AG04449 (cell line): ENCODE measurements around the gene TMC4.
A peak's percentile ranks its signal among the peaks of the same experiment; 100 is the strongest.

Source experiments
- CTCF ChIA-PET: fragments of 350-600 bp; formaldehyde crosslinking; extraction: SDS; loops from one replicate; lab custom pipeline; 2021; ENCODE audit warnings: antibody characterized with exemption; lab: Yijun Ruan, JAX
- POLR2A ChIA-PET: fragments of 400-600, 350-600 bp; formaldehyde crosslinking; extraction: SDS; loops from one replicate; lab custom pipeline; 2020; ENCODE audit warnings: antibody characterized with exemption, inconsistent platforms; lab: Yijun Ruan, JAX
- DNase-seq: peaks from one replicate; pipeline ENCODE4 v3.0.0-alpha.2; 2010; ENCODE audit warnings: low read depth, low spot score
- H3K4me3 ChIP-seq: 2 replicates; pipeline ENCODE4 v1.5.1; 2011; ENCODE audit warnings: low read depth, mild to moderate bottlenecking, control low read depth, low read length
- CTCF ChIP-seq: IDR thresholded peaks from one replicate; pipeline ENCODE4 v1.5.1; 2011; ENCODE audit warnings: mild to moderate bottlenecking, moderate library complexity, low read length, control low read depth, inconsistent platforms; ENCODE audit not compliant: insufficient read depth; ENCODE audit errors: missing control alignments

TMC4 gene

GRCh38 chr19:54162241-54162805, 10.6 kb downstream of the TMC4 start:
- ChIA-PET CTCF (interaction anchor here (1.4 kb wide), 1 partner anchor 12 kb away, joined by 3 read pairs; no protein-coding TSS in a partner anchor), POLR2A (no interaction called here)
- TF ChIP-seq CTCF, result no peak
- DNase-seq, result no peak
- H3K4me3 ChIP-seq, result peak overlapping the region; percentile 59

- ChIA-PET POLR2A (interaction anchor here (0.7 kb wide), 1 partner anchor 150 kb away, joined by 4 read pairs; no protein-coding TSS in a partner anchor), CTCF (interaction anchor here (2.5 kb wide), 1 partner anchor 28 kb away, joined by 14 read pairs; the partner anchor contains the start of gene MBOAT7)
- TF ChIP-seq CTCF, result no peak
- no peak for DNase-seq
- H3K4me3 ChIP-seq, result peak overlapping the region; percentile 72
Measured at GRCh38 chr19:54160854-54161253, 12.1 kb downstream of the TMC4 start.

GRCh38 chr19:54160182-54160811, 12.7 kb downstream of the TMC4 start:
- TF ChIP-seq CTCF, result no peak
- ChIA-PET CTCF (interaction anchor here (1.1 to 2.5 kb wide), 4 partner anchors 8 to 74 kb away, joined by 3 to 14 read pairs (median 5); partner anchors contain the start of genes CNOT3 and MBOAT7), POLR2A (interaction anchor here (0.7 to 2.0 kb wide), 6 partner anchors 9 to 151 kb away, joined by 4 to 13 read pairs (median 4); partner anchors contain the start of genes CNOT3 and MBOAT7)
- no peak for DNase-seq
- peak overlapping the region; percentile 72 for H3K4me3 ChIP-seq

- CTCF ChIA-PET, result interaction anchor here (1.1 to 2.5 kb wide), 8 partner anchors 9 to 75 kb away, joined by 3 to 14 read pairs (median 5); partner anchors contain the start of genes CNOT3 and MBOAT7
Measured at GRCh38 chr19:54159352-54160181, 13.4 kb downstream of the TMC4 start, which contains the start of gene LENG1. Gene LENG1, minus strand, starts transcription at chr19:54159721. Its CDS starts 26 bp downstream, at chr19:54159695.

GRCh38 chr19:54158812-54159351, 14.1 kb downstream of the TMC4 start:
- no peak for DNase-seq
- POLR2A ChIA-PET, result interaction anchor here (0.7 to 2.0 kb wide), 7 partner anchors 8 to 51 kb away, joined by 3 to 13 read pairs (median 5); partner anchors contain the start of genes CNOT3 and MBOAT7
- peak overlapping the region; percentile 97 for H3K4me3 ChIP-seq
- CTCF ChIA-PET, result interaction anchor here (1.1 to 2.5 kb wide), 10 partner anchors 8 to 75 kb away, joined by 3 to 14 read pairs (median 6); partner anchors contain the start of genes CNOT3 and MBOAT7
- no peak for TF ChIP-seq CTCF

More at GRCh38 chr19:54159352-54160181, 13.4 kb downstream of the TMC4 start, which contains the start of gene LENG1:
- POLR2A ChIA-PET, result interaction anchor here (0.7 to 2.0 kb wide), 6 partner anchors 8 to 50 kb away, joined by 3 to 13 read pairs (median 4); partner anchors contain the start of genes CNOT3 and MBOAT7
- peak; percentile 100 for DNase-seq
- TF ChIP-seq CTCF, result peak; percentile 25
- H3K4me3 ChIP-seq, result peak within 1 kb of the TSS; percentile 97
